HG03108 (cell line): ENCODE data around the gene UBE2D2.

Experiments used
- ATAC-seq: cut with Tn5 transposase; IDR thresholded peaks from one replicate; pipeline ENCODE4 v1.9.1; 2021; ENCODE audit warnings: moderate library complexity; ENCODE audit not compliant: unreplicated experiment

The UBE2D2 gene

DNA sequence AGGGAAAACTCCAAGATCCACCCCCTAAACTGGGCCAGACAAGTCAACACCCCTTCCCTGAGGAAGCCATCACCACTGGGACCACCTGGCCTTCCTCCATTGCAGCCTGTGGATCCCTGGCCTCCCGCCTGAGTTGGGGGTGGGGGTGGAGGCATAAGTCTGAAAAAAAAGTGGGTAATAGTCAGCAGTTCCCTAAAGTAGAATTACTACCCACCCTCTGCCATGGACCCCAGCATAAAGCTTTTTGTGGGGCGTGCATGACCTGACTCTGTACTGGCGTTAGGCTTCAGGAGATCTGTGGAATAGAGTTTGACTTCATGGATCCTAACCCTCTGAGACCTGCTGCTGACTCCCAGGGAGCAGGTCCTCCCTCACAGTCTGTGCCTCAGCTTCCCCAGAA is 85.0 kb downstream of the UBE2D2 start:
- no peak for ATAC-seq

DNA sequence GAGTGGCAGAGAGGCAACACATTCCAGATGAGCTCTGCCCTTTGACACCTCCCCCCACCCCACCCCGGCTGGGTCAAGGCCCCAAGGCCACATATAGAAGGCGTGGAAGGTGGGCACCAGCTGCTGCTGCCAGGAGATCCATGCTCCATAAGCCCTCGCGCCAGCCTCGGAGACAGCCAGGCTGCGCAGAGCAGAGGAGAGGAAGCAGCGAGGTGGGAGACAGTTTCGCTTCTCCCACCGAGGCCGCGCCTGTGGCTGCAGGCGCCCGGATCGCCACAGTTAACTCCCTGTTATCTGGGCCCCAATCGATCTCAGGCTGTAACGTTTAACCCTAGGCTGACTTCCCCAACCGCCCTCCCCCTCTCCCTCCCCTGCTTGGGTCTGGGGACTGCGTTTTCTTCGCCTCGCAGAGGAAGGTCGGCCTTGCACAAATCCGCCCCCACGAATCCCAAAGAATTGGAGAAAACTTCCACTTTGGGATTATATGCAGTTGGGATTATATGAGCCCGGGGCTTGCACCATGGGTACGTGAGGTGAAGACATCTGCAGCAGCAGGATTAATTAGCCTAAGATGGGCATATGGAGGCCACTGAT is 85.9 kb downstream of the UBE2D2 start:
- ATAC-seq: no peak

DNA sequence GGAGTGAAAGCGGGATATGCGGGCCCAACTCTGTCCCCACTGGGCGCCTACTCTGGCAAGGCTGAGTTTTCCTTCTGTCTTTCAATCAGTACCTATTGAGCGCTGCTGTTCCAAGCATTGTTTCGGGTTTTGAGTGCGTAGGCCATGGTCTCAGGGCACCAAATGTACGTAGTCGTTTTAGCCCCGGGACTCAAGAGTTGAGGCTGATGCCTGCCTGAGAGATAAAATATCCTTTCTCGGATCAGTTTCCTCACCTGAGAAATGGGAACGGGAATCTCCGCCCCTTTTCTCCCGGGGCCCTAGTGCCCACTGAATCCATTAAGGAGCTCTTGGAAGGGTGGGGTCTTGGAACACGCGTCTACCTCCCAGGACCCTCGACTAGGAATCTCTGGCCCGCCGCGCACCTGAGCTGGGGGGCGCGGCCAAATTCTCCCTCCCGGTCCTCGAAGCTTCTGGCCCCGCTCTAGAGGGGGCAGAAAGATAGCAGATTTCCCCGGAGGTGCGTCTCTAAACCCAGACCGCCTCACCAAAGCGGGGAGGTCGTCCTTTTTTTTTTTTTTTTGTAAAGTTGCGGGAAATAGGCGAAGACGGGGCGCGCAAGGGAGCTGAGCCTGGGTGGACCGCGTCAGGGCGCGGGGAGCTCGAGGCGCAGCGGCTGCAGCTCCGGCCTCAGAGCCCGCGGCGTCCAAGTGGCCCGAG is 86.5 kb downstream of the UBE2D2 start:
- ATAC-seq: no peak

DNA sequence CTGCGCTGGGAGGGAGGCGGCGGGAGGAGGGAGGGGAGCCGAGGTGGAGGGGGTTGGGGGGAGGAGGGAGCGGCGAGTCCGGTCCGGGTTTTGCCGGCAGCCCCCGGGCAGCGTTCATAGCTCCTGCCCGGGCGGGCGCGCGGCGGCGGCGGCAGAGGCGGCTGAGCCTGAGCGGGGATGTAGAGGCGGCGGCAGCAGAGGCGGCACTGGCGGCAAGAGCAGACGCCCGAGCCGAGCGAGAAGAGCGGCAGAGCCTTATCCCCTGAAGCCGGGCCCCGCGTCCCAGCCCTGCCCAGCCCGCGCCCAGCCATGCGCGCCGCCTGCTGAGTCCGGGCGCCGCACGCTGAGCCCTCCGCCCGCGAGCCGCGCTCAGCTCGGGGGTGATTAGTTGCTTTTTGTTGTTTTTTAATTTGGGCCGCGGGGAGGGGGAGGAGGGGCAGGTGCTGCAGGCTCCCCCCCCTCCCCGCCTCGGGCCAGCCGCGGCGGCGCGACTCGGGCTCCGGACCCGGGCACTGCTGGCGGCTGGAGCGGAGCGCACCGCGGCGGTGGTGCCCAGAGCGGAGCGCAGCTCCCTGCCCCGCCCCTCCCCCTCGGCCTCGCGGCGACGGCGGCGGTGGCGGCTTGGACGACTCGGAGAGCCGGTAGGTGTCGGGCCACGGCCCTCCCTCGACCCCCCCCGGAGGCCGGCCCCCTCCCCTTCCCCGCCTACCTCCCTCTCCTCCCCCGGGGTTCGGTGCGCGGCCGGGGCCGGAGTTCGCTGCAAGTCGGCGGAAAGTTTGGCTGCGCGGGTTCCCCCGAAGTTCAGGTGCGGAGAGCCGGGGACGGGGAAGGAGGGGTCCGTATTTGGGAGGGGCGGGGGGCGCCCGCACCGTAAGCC is 87.3 kb downstream of the UBE2D2 start, which contains the start of gene CXXC5:
CXXC5 (plus strand) TSS at position 145 of the 877 bp plus-strand sequence. CDS start 32,175 bp downstream, outside the sequence.
- peak; percentile 28 for ATAC-seq

DNA sequence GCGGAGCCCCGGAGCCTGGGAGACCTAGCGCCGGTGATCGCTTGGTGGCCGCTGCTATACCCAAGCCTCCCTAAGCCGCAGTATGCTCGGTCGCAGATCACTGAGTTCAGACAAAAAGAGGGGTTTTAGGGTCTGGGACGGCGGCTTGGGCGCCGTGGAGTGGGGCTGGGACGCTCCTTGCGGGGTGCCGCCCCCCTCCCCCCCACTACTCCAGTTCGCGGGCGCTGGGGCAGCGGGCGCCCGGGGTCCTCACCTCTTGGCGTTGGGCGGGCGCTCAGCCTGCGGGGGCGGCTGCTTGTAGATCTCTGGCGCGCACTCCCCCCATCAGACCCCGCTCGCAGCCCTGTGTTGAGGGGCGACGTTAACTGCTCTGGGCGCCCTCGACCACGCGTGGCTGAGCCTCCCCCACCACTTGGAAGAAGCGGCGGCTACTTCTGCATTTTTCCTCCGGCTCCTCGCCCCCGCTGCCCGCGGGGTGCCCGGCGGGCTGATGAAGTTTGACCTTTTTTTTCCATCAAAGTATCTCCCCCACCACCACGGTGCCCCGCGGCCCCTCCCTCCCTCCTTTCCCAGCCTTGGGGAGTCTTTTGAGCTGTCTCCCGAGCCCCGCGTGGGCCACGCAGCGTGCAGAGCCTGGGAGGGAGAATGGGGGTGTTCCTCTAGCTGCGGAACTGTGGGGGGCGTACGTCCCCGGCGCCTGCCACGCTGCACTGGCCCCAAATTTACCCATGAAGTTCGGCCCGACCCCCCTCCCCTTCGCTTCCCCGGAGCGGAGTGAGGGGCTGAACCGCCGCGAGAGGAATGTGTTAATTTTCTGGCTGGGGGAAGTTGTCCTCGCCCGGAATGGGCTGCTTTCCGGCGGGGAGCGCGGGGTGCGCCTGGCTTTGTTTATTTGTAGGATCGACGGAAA is 88.2 kb downstream of the UBE2D2 start:
- no peak for ATAC-seq

DNA sequence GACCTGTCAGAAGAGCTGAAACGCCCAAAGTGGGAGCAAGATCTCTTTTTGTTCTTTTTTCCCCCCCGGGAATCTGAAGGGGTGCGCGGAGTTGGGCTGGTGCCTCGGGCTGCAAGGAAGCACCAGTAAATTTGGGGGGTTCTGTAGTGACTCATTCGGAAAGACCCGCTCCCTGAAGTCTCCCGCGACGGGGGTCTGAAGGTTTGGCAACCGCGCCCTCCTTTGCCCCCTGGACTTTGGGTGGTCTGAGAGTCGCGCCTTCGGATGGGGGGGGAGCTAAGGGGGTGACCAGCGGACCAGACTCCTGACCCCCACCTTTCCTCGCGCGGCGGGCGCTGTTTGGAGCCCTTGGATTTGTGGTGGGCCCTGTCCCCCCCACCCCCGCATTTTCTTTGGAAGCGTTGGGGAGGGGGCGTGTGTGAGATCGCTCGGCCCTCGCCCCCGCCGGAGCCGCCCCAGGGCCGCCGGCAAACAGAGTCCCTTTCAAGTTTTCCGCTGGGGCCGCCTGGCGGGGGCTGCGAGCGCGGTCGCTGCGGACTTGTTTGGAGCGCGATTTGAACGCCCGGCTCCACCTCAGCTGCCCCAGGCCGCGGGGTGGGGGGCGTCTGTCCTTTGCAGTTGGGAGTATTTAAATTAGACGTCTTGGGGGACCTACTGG is 89.0 kb downstream of the UBE2D2 start:
- ATAC-seq: no peak

DNA sequence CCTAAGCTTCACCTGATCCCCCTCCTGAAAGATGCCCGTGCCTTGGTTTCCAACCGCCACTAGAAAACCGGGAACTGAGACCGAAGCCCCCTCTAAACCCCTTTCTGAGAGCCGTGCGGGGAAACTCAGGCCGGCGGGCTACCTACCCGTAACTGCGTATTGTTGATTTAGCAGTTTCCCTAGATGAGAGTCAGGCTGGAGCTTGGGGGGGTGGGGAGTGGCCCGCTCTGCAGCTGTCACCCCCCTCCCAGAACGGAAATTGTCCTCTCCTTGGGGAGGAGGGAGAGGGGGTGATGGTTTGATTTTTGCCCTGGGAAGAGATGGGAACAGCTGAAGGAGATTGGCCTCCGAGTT is 89.5 kb downstream of the UBE2D2 start:
- ATAC-seq: no peak

DNA sequence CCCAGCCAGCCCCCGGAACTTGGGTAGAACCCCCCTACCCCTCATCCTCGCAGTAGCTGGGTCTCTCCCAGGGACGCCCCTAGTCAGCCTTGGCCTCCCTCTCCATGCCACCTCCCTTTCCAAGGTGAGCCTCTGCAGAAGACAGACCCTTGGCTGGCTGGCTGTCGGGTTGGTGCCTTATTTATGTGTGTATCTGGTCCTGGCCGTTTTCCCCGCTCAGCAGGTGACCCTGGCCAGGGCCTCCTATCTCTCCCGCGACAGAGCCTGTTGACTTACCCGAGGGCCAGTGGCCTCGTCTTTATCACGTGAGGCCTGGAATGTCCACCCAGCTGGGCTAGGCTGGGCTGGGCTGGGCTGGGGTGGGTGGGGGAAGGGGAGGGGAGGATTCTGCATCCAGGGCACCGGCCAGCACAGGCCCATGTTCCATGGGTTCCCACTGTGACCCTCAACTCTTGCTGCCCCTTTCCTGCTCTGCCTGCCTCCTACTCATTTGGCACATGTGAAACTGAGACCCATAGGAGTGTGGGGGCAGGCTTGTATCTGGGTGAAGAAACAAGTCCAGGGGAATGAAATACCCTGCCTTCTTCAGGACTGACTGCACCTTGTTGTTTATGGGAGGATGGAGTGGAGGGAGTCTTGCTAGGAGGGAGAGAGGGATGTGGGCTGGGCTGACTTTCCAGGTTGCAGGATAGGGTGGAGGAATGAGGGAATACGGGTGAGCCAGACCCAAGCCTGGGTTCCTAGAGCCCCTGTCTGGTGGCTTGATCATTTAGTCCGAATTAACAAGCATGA is 90.1 kb downstream of the UBE2D2 start:
- ATAC-seq: no peak

DNA sequence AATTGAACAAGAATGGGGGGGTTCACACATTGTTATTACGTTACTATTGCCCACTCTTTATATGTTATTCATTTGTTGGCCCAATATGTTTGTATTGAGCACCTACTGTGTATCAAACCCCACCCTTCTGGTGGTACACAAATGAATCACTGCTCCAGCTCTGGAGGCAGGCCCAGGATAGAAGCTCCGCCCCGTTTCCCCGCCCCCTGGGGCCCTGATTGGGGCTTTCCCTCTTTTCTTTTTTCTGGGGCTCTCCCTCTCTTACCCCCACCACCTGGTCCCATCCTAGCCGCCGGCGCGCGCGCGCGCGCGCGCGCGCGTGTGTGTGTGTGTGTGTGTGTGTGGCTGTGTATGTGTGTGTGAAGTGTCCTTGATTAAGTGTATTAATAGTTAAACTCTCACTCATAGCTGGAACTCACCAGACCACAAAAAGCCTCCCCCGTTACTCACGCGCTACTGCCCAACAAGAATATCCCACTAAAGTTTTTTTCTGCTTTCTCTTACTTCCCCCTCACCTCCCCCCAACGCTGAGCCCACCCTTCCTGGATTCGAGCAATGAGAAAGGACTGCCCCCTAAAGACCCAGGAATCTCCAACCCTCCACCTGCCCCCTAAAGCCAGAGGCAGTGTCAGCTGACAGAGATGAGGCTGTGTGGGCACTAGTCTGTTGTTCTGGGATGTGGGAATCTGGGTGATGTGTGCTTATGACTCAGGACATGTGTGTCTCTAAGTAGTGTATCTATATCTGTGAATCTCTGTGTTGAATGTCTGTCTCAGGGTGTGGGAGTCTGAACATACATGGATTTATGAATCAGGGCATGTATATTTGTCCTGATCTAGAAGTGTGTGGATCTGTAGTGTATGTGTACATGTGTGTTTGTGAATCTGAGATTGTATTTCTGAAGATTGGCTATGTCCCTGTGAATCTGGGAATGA is 91.0 kb downstream of the UBE2D2 start:
- ATAC-seq: peak; percentile 45

DNA sequence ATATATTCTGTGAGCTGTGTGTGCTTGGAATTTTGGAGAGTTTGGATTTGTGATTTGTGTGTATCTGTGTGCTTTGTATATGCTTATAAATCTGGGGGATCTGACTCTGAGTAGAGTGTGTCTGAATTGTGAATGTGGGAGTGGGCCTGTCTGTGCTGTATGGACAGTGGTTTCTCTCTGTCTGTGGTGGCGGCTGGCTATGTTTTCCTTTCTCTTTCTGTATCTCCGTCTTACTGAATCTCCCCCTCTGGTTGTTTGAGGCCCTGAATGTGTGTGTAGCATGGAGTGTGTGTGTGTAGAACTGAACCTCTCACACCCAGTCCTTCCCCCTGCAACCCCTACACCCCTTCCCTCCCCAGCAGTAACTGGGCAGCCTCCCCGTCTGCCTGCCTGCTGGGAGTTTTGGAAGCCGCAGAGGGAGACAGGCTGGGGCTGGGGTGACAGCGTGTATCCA is 91.7 kb downstream of the UBE2D2 start:
- ATAC-seq: peak; percentile 23

DNA sequence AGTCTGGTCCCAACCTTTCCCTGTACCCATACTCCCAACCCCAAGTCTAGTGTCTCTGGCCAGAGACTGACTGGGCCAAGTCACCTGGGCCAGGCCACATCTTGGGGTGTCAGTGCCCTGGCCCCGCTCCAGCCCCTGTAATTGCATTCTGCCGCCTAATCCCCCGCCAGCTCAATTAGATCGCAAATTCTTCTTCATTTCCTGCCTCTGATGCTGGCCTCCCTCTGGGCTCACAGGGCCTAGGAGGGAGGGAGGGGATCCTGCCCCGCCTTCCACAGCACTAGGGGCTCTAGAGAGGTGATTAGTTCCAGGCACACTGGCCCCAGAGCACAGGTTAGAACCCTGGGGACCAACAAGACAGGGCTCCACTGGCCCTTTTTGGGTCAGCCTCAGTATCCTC is 92.5 kb downstream of the UBE2D2 start:
- no peak for ATAC-seq

DNA sequence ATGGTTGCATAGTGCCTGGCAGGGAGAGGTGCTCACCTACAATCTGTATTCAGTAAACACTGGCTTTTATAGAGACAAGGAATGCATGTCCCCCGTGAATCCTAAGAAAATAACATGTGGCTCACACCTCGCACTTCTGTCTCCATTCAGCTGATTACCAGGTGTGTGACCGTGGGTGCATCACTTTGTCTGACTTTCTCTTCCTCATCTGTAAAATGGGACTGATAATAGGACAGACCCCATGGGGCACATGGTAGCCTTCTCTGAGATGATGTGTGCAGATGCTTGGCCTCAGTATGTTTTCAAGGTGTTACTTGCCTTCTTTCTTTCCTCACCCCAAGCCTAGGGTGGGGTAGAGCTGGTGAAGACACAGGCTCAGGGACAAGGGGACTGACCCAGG is 93.3 kb downstream of the UBE2D2 start:
- ATAC-seq: no peak

DNA sequence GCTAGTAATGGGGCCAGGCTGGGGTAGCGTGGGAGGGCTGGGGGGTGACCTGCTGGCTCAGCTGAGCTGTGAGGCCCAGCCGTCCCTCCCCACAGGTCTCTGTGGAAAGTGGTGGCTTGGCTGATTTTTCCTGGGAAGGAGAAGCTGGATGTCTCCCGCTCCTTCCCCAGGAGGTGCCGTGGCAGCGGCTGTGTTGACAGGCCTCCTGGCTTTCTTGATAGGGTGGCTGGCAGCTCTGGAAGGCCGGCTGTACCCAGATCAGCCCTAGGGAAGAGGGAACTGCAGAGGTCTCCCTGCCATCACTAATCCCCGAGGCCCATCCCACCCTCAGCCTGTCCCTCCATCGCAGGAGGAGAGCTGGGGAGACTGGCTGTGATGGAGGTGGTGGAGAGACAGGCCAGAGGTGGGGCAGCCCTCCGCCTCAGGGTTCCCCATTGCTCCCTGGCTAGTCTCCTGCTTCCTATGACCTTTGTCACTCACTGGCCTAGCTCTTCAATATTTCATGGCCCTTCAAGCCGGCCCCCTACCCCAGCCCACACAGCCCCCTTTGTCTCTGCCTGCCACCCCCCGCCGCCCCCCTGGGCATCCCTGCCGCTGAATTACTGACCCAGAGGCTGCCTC is 93.8 kb downstream of the UBE2D2 start:
- no peak for ATAC-seq

DNA sequence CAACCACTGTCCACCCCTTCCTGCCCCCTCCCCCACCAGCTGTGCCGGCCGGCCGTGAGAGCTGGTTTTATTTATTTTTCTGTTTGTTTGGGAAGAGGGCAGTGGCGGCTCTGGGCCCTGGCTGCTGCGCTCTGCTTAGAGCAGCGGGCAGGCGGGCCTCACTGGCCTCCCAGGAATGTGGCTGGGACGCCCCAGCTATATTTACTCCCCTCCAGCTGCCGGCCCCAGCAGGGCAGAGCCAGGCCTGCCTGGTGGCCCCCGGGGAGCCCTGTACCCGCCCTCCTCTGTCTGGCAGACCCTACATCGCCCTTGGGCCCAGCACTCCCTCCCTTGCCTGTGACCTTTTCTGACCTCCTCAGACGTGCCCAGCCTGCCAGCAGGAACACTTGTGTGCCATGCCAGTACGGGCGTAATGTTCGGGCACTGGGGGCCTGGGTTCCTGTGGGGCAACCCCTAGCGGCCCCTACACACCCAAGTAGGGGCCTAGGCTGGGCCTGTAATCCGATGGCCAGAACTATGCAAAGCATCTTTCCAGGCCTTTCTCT is 94.7 kb downstream of the UBE2D2 start:
- ATAC-seq: no peak

DNA sequence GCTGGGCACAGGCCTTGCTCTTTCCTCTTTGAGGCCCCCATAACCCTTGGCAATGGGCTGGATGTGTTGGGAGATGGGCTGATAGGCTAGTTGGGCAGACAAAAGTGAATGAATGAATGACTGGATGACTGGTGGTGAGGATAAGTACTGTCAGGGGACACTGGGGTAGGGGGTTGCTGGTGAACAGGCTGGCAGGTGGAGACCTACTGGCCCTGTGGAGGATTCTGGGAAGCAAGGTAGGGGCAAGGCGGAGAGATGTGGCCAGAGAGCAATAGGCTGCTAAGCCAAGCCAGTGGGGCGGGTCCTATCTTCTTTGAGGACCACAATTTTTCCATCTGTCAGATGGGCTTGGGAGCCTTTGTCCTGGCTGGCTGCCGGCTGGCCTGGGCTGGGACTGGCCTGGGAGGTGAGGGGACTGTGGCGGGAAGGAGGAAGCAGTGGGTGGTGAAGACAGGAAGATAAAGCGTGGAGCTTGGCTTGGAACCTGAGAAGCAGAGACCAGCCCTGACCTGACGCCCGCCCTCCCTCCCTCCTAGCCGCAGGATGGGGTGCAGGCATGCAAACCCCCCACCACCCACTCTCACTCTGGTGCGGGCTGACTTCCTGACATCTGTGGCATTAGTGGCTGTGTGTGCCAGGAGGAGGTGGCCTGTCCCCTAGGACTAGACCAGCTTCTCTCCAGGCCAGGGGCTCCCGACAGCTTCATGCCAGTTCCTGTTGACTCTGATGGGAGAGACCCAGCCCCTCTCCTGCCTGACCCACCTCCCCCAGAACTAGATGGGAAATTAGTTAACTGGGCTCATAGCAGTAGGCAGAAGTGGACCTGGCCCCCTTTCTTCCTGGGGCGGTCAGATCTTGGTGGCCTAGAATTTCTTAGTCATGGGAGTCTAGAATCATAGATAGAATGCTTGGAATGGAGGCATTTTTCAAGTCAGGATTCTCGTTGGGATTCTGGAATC is 96.5 kb downstream of the UBE2D2 start:
- ATAC-seq: no peak

DNA sequence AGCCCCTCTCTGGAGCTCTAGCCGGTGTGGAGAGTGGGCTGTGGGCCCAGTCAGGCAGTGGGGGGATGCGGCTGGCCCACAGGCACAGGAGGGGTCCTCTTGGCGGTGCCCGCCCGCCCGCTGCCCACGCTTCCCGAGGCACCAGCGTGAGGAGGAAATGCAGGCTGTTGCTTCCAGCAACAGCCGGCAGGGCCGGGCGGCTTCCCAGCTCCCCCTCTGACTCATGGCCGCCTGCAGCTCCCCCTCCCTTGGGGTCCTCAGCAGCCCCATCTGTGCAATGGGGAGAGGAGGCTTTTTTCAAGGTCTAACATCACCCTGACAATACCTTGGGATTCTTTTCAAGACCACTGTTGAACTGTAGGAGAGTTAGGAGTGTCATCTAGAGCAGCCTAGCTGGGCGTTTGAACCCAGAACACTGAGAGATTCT is 97.4 kb downstream of the UBE2D2 start:
- no peak for ATAC-seq
